Kidney epithelial cell (primary cell): ENCODE measurements around the gene LINC01488. TPM values are rescaled to one million over a fixed set of nuclear protein-coding genes. Genes with fewer than 3 reads are reported as not detected.

ENCODE experiments used
- DNase-seq: peaks from one replicate; pipeline ENCODE4 v3.0.0-alpha.2; 2010; ENCODE audit warnings: low read depth
- H3K27me3 ChIP-seq: 2 replicates; pipeline ENCODE4 v1.6.0; 2011; ENCODE audit warnings: low read length; ENCODE audit not compliant: control insufficient read depth, insufficient read depth
- H3K36me3 ChIP-seq: 2 replicates; pipeline ENCODE4 v1.5.1; 2011; ENCODE audit warnings: low read length; ENCODE audit not compliant: control insufficient read depth, insufficient read depth
- H3K4me3 ChIP-seq: 2 replicates; pipeline ENCODE4 v1.5.1; 2011; ENCODE audit warnings: low read depth, mild to moderate bottlenecking, control low read depth, low read length
- CTCF ChIP-seq: IDR thresholded peaks from 2 replicates; pipeline ENCODE4 v1.5.1; 2011; ENCODE audit warnings: mild to moderate bottlenecking, moderate library complexity, low read length, control low read depth, inconsistent platforms; ENCODE audit not compliant: insufficient read depth, poor library complexity, severe bottlenecking
- total RNA-seq: library from RNA; depleted of rRNA; stranded (reverse); fragments of >200 nt; gene quantifications from 2 replicates; pipeline ENCODE4 v1.2.3, GENCODE V29; 2015

The LINC01488 gene
- total RNA-seq, 1 donor from 2014 or later = not detected

- DNase-seq = no peak
- no peak for TF ChIP-seq CTCF
- H3K27me3 ChIP-seq = no peaks in the 10 kb centered on the region
Measured at GRCh38 chr11:69518081-69518950, 36.9 kb downstream of the LINC01488 start.

GRCh38 chr11:69520186-69520916, 38.9 kb downstream of the LINC01488 start:
- TF ChIP-seq CTCF = no peak
- H3K27me3 ChIP-seq = no peaks in the 10 kb centered on the region
- H3K36me3 ChIP-seq = no peaks in the 10 kb centered on the region
- DNase-seq = no peak
- no peak overlapping the region for H3K4me3 ChIP-seq

More at GRCh38 chr11:69518081-69518950, 36.9 kb downstream of the LINC01488 start:
- Histone ChIP-seq H3K4me3 (no peak overlapping the region), H3K36me3 (no peaks in the 10 kb centered on the region)

- H3K4me3 ChIP-seq = no peak overlapping the region
- no peaks in the 10 kb centered on the region for H3K27me3 ChIP-seq
- no peaks in the 10 kb centered on the region for H3K36me3 ChIP-seq
- TF ChIP-seq CTCF = no peak
- no peak for DNase-seq
Measured at GRCh38 chr11:69521457-69521856, 40.0 kb downstream of the LINC01488 start.

GRCh38 chr11:69523453-69523852, 42.0 kb downstream of the LINC01488 start:
- Histone ChIP-seq H3K27me3 (no peaks in the 10 kb centered on the region), H3K4me3 (no peak overlapping the region), H3K36me3 (no peaks in the 10 kb centered on the region)
- DNase-seq = no peak
- TF ChIP-seq CTCF = no peak

GRCh38 chr11:69524291-69524882, 42.9 kb downstream of the LINC01488 start:
- peak; percentile 32 for DNase-seq
- H3K36me3 ChIP-seq = no peaks in the 10 kb centered on the region
- no peaks in the 10 kb centered on the region for H3K27me3 ChIP-seq
- no peak for TF ChIP-seq CTCF
- H3K4me3 ChIP-seq = no peak overlapping the region
